NCI-H226 (cell line): ENCODE data around the gene HSD17B1.
"Not testable (repeated sequence)": the region's sequence is repeated elsewhere in the genome, so short reads cannot be mapped to it uniquely, and the experiment has no call there.

Experiments used
- DNase-seq: peaks from one replicate; pipeline ENCODE4 v3.0.0-alpha.2; 2015

HSD17B1 gene

GRCh38 chr17:42548070-42548837, 4.5 kb upstream of the HSD17B1 start:
- no peak for DNase-seq

- no peak for DNase-seq
These were observed 3.5 kb upstream of the HSD17B1 start for GRCh38 chr17:42548993-42549755.

- DNase-seq: no peak
These were observed 567 bp downstream of the HSD17B1 start for GRCh38 chr17:42553161-42553818.

GRCh38 chr17:42553866-42554249, 1.1 kb downstream of the HSD17B1 start:
- no peak for DNase-seq

DNA sequence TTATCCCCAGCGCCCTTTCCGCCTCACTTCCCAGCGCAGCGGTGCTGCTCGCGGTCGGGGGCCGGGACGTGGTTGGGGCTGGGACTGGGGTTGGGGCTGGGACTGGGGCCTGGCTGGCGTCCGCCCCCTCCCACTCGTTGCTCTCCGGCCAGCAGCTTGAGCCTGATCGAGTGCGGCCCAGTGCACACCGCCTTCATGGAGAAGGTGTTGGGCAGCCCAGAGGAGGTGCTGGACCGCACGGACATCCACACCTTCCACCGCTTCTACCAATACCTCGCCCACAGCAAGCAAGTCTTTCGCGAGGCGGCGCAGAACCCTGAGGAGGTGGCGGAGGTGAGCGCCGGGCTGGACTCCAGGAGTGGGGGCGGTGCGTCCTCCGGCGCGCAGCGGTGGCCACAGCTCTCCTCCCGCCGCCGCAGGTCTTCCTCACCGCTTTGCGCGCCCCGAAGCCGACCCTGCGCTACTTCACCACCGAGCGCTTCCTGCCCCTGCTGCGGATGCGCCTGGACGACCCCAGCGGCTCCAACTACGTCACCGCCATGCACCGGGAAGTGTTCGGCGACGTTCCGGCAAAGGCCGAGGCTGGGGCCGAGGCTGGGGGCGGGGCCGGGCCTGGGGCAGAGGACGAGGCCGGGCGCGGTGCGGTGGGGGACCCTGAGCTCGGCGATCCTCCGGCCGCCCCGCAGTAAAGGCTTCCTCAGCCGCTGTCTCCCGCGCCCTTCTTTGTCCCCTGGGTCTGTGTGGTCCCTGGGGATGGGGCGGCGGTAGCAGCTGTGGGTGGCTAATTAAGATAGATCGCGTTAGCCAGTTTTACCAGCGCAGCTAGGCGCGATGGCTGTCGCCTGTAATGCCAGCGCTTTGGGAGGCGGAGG, 1.8 kb downstream of the HSD17B1 start:
- DNase-seq: peak; percentile 77

DNA sequence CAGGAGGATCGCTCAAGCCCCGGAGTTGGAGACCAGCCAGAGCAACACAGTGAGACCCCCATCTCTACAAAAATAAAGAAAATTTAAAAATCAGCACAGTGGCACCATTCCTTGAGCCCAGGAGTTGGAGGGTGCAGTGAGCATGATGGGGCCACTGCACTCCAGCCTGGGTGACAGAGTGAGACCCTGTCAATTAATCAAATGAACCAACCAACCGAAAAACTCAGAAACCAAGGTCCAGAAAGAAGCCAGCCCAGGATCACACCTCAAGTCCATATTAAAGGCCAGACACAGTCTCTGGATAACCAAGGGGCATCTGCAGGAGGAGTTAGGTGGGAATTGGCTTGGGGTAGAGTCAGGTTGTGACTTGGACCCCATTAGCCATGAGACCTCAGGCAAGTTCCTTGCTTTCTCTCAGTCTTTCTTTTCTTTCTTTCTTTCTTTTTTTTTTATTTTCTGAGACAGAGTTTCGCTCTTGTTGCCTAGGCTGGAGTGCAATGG, 2.4 kb downstream of the HSD17B1 start:
- DNase-seq: no peak

DNA sequence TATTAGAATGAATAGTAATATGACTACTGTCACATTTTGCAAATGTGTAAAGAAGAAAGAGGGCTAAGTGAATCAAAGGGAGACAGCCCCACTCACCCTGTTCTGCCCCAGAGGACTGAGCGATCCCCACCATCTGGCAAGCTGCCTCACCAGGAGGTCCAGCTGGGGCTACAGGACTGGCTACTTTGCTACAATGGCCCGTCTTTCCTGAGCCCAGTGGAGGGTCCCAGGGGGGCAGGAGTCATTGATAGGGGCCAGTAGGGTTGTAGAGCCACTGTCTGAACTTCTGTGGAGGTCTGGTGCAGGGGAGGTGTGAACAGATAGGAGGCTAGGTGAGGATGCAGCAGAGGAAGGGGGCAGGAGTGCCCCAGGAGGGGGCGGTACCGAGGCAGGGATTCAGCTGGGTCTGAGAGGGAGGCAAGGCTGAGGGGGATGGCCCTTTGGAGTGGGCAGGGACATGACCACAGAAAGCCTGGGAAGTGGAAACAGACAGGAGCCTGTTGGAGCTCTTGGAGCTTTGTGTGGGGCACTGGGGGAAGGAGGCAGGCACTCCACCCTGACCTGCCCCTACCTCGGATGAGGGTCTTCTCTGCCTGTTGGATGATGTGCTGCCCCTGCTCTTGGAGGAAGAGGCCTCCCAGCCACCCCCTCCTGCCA, 3.4 kb downstream of the HSD17B1 start:
- DNase-seq: not testable (repeated sequence)

GRCh38 chr17:42559075-42559474, 6.4 kb downstream of the HSD17B1 start:
- DNase-seq: peak; percentile 45

DNA sequence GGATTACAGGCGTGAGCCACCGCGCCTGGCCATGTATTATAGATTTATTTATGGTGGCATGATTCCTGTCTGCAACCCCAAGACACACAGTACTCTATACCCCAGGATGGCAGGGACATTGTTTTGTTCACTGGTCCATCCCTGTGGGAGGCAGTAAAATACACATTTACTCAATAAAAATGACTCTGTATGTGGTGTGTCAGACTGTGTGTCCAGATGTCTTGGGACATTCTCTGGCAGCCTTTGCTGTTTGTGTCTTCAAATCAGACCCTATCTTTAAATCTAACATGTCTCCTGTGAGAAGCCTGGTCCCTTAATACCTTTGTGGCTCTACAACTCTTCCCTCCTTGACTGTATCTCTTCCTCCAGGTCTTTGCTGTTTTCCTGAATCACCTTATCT, 7.5 kb downstream of the HSD17B1 start:
- DNase-seq: no peak

DNA sequence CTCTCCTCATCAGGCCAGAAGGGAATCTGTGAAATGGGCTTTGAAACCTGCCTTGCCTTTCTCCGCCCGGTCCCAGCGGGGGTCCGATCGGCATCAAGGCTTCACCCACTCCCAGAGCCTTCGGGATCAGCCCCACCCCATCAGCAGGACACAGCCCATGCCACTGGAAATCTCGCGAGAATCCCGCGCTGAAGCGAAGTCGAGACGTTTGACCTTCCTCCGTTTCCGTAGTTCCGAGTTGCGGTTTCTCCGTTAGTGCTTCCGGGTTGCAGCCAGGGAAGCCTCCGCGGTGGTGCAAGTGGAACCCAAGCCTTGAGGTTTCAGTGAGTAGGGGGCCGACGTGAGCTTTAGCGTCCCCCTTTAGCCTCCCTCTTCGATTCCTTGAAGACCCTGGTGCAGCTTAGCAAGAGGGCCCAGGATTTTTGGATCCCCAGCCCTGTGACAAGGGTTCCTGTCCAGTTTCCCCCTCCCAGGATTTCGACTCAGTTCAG, 9.2 kb downstream of the HSD17B1 start, which contains the start of gene COASY:
COASY (plus strand) TSS at position 252 of the 491 bp plus-strand sequence. CDS start 475 bp downstream, outside the sequence.
- DNase-seq: peak; percentile 94

DNA sequence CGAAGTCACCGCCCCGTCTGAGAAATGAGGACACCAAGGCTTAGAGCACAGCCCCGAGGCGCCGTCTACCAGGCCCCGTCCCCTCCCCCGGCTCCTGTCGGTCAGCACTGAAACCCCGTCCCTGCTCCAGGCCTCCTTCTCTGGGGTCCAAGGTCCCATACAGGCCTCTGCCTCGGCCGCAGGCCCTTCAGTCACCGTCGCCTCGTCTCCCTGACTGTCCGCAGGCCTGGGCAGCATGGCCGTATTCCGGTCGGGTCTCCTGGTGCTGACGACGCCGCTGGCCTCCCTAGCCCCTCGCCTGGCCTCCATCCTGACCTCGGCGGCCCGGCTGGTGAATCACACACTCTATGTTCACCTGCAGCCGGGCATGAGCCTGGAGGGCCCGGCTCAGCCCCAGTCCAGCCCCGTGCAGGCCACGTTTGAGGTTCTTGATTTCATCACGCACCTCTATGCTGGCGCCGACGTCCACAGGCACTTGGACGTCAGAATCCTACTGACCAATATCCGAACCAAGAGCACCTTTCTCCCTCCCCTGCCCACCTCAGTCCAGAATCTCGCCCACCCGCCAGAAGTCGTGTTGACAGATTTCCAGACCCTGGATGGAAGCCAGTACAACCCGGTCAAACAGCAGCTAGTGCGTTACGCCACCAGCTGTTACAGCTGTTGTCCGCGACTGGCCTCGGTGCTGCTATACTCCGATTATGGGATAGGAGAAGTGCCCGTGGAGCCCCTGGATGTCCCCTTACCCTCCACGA, 9.8 kb downstream of the HSD17B1 start:
- no peak for DNase-seq

- no peak for DNase-seq
These were observed 10.4 kb downstream of the HSD17B1 start for GRCh38 chr17:42563143-42563509.

GRCh38 chr17:42563543-42563942, 10.8 kb downstream of the HSD17B1 start:
- DNase-seq: no peak

DNA sequence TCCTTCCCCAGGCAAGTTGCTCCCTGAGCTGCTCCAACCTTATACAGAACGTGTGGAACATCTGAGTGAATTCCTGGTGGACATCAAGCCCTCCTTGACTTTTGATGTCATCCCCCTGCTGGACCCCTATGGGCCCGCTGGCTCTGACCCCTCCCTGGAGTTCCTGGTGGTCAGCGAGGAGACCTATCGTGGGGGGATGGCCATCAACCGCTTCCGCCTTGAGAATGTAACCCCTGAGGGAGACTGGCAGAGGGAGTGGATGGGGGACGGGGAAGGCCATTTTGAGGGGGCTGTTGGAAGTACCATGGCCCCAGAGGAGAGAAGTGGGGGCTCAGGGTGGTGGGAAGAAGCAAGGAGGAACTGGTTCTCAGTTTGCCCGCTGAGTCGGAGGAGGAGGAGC, 11.2 kb downstream of the HSD17B1 start:
- DNase-seq: no peak

GRCh38 chr17:42564815-42565522, 12.2 kb downstream of the HSD17B1 start:
- no peak for DNase-seq

DNA sequence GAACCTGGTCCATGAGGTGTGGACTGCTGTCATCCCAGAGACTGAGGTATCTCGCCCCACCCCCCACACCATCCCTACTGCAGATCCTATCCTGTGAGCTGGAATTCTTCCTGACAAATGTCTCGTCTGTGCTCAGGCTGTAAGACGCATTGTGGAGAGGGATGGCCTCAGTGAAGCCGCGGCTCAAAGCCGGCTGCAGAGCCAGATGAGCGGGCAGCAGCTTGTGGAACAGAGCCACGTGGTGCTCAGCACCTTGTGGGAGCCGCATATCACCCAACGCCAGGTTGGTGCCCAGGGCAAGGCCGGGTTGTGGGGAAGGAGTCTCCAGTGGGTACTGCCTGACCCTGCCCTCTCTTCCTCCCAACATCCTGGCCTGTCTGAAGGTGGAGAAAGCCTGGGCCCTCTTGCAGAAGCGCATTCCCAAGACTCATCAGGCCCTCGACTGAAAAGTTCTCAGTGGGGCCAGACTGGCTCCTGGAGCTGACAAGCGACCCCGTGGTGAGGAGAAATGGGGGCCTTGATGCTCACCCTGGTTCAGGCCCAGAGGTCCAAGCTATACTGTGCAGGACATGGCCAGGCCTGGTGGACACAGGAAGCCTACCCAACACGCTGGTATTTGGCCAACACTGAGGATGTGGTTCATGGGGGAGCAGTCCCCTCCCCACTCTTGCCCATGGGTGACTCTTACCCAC, 12.9 kb downstream of the HSD17B1 start:
- DNase-seq: no peak

DNA sequence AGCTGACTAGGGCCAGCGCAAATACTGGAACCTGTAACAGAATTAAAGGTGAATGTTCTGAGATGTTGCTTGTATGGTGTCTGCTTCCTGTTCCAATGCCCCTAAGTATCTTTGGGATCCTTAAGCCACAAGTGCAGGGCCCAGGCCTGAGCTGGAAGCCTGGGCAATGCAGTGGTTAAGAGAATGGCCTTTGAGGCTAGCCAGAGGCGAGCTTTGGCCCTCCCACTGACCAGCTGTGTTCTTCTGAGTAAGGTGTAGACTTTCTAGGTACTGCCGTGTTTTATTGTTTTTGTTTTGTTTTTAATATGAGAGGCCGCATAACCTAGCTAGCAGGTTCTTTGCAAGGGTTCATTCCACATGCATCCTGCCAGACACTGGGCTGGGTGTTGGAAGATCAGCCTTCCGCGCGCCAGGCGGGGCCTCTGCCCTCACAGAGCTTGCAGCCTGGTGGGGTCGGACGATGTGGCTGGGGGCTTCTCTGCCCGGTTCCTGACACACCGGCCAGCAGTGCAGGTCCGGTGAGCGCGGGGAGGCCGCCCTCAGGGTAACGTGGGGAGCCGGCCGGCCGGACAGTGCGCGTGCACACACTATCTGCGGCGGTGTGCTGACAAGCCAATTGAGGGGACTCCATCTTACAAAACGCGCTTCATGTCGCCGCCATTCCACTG, 13.6 kb downstream of the HSD17B1 start:
- no peak for DNase-seq

DNA sequence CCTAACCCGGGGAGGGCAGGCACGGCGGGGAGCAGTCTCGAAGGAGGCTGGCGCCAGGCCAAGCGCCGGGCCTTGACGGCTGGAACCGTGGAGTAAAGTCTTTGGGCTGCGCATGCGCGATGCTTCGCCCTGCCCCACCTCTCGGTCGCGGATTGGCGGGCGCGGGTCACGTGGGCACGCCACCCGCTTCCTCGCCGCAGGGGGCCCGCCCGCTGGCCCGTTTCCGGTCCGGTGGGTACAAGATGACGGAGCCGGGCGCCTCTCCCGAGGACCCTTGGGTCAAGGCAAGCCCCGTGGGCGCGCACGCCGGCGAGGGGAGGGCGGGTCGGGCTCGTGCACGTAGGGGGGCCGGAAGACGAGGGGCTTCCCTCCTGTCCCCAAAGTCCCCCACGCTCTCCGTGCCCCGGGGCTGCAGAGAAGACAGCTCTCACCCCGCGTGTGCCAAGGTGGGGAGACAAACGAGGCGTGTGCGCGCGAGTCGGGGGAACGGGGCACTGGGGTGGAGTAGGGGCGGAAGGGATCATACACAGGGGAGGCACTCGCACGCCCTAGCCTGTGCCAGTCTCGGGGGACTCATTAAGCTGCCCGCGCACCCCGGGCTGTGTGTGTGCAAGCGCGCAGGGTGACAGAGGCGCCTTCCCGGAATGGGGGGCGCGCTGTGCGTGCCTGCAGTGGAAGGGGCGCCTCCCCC, 14.3 kb downstream of the HSD17B1 start, which contains the start of gene MLX:
MLX (plus strand) TSS at position 218 of the 691 bp plus-strand sequence; CDS start at position 243, 25 bp downstream.
- DNase-seq: peak; percentile 77
